Astrocyte of the spinal cord (primary cell): ENCODE results near the gene VPS41.
A peak's percentile ranks its signal among the peaks of the same experiment; 100 is the strongest.

ENCODE experiments used
- DNase-seq: peaks from one replicate; pipeline ENCODE4 v3.0.0; 2011; ENCODE audit warnings: low read depth, low spot score
- H3K4me3 ChIP-seq: 2 replicates; pipeline ENCODE4 v1.5.1; 2011; ENCODE audit warnings: low read depth, mild to moderate bottlenecking, low read length, moderate library complexity
- in situ Hi-C: cut with HindIII; loops from 2 replicates; pipeline ENCODE4 v1.10.0; 2017; ENCODE audit warnings: low sequenced_read_pairs
- TF ChIP-seq, protein P1 (sequence below): IDR thresholded peaks from 2 replicates; pipeline ENCODE4 v1.5.1; 2012; ENCODE audit warnings: low read depth, mild to moderate bottlenecking, low read length, inconsistent platforms

VPS41 gene

DNA sequence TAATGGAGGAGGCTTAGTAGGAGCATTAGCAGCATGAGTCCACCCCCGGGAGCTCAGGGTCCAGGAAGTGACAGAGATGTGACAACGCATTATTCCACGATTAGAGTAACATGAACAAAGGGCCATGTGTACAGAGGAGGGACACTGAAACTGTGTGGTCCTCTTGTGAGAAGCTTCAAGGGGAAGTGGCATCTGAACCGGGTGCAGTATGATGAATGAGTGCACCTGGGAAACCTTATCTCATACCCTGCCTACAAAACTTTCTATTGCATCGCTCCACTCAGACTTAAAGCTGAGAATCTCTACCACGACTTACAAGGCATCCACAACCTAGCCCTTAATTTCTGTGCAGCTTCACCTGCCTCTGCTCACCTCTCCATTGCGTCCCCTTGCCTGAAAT, 162.6 kb downstream of the VPS41 start:
- TF ChIP-seq, protein P1, sequence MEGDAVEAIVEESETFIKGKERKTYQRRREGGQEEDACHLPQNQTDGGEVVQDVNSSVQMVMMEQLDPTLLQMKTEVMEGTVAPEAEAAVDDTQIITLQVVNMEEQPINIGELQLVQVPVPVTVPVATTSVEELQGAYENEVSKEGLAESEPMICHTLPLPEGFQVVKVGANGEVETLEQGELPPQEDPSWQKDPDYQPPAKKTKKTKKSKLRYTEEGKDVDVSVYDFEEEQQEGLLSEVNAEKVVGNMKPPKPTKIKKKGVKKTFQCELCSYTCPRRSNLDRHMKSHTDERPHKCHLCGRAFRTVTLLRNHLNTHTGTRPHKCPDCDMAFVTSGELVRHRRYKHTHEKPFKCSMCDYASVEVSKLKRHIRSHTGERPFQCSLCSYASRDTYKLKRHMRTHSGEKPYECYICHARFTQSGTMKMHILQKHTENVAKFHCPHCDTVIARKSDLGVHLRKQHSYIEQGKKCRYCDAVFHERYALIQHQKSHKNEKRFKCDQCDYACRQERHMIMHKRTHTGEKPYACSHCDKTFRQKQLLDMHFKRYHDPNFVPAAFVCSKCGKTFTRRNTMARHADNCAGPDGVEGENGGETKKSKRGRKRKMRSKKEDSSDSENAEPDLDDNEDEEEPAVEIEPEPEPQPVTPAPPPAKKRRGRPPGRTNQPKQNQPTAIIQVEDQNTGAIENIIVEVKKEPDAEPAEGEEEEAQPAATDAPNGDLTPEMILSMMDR, result no peak
- no peak for DNase-seq
- H3K4me3 ChIP-seq, result no peak overlapping the region
- in situ Hi-C loops, result no loop called here

DNA sequence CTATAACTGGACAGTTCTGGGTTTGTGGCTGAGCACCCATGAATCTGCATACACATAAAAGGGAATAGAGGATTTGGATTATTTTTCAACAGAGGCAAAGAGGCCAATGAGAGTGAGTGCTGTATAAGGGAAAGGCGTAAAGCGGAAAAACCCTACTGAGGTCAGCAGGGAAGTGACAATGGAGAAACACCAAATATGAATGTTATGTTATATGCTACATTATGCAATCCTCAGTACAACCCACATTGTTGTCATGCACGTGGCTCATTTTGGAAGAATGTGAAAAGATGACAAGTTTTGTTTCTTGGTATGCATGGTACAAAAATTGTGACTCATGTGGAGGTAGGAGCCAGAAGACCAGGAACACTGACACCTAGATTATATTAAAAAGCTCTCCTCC, 164.2 kb downstream of the VPS41 start:
- DNase-seq, result peak; percentile 27
- in situ Hi-C loops, result no loop called here
- TF ChIP-seq, protein P1, result no peak
- no peak overlapping the region for H3K4me3 ChIP-seq

DNA sequence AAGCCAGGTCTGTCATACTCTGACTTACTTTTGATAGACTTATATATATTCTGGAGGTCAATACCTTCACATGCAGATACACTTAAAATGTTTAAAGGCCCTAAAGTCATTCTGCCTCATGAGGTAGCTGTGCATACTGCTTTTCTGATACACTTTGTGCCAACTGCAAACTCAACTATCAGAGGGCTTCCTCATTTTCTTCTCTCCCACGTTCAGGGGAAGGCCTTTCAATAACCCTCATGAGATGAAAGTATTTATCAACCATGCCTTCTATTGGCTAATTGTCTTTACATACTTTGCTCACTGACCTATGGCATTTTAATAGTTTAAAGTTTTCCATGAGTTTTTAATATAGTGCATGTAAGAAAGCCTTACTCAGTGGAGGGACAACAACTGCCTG, 165.1 kb downstream of the VPS41 start:
- H3K4me3 ChIP-seq, result no peak overlapping the region
- DNase-seq, result no peak
- TF ChIP-seq, protein P1, result no peak
- in situ Hi-C loops, result no loop called here

DNA sequence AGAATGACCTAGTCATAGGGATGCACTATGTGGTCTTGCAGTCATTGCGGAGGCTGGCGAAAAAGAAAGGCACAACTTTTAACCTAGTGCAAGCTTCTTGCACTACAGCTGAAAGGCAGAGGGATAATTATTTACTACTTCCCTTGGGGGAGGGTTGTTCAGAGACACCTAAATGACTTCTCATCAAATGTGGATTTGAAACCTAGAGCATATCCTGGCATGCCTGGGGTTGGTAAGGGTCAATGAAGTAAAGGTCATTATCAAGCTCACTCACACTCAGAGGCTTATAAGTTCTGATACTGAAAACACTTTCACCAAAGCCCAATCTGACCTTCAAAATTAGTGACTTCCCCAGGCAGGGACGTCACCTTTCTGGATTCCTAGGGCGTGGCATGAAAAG, 168.9 kb downstream of the VPS41 start:
- no peak for DNase-seq
- no peak overlapping the region for H3K4me3 ChIP-seq
- TF ChIP-seq, protein P1, result no peak
- in situ Hi-C loops, result no loop called here

DNA sequence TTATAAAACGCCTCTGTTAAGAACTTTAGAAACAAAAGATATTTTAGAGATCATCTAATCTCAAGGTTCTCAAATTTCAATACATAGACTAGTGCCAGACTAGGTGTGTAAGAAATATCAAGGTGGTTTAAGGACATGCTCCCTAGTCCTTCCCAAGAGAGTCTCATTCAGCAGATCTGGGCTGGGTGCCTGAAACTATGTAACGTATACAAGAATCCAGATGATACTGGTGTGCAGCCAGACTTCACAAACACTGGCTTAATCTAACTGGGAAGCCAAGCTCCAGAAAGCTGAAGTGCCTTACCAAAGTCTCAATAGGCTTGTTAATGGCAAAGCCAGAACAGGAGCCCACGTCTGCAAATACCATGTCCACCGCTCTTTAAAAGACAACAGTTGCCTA, 172.9 kb downstream of the VPS41 start:
- in situ Hi-C loops, result no loop called here
- TF ChIP-seq, protein P1, result no peak
- no peak for DNase-seq
- no peak overlapping the region for H3K4me3 ChIP-seq

DNA sequence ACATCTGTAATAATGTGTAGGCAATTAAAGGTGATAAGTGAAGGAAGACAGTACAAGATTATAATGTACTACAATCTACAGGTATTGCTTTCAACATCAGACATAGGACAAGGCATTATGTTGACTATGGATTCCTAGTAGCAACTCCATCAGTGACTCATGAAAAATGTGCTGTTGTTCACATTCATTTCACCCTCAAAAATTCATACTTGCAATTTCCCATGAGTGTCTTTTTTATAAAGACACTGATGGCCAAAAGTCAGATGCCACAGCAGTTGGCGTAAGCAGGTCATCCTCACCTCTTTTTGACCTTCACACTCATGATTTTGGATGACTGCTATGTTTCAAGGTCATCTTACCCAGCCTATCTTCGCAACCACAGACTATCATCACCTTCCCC, 177.8 kb downstream of the VPS41 start:
- no peak overlapping the region for H3K4me3 ChIP-seq
- TF ChIP-seq, protein P1, result no peak
- in situ Hi-C loops, result no loop called here
- peak; percentile 22 for DNase-seq

DNA sequence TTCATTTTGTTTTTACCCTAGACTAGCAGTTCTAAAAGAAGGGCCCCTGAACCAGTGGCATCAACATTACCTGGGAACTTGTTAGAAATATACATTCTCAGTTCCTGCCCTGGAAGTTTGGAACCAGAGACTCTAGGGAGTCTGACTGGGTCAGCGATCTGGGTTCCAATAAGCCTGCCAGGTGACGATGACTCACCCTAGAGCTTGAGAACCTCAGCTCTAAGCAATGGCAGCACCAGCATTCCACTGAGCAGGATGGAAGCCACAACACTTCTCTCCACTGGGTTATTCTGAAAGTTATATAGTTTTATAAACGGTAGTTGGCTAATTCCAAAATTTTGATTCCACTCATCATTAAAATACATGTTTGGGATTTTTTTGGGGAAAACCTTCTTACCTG, 180.8 kb downstream of the VPS41 start:
- H3K4me3 ChIP-seq, result no peak overlapping the region
- peak; percentile 43 for DNase-seq
- in situ Hi-C loops, result no loop called here
- TF ChIP-seq, protein P1, result no peak
